Right hindlimb (tissue), 1 donor: ENCODE measurements around the gene EPHA10.
A peak's percentile ranks its signal among the peaks of the same experiment; 100 is the strongest.
"Not testable (repeated sequence)": the region's sequence is repeated elsewhere in the genome, so short reads cannot be mapped to it uniquely, and the experiment has no call there.

Experiments
- DNase-seq: peaks from one replicate; pipeline ENCODE4 v3.0.0-alpha.2; 2018

EPHA10 gene

DNA sequence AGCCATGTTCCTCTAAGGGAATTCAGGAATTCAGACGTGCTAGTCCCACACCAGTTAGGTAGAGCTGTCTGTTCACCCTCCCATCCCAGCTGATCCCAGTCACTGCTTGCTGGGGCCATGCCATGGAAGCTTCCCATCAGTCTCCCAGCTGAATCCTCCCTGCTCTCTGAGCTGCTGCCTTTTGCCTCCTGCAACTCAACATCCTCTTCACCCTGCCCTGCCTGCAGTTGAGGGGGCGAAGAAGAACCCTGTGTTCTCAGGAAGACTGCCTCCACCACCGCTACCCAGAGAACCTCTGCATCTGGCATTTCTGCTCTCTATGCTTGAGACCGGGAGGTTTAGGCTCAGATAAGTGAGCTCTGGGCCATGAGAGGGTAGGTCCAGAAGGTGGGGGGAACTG lies 56.4 kb downstream of the EPHA10 start:
- no peak for DNase-seq

DNA sequence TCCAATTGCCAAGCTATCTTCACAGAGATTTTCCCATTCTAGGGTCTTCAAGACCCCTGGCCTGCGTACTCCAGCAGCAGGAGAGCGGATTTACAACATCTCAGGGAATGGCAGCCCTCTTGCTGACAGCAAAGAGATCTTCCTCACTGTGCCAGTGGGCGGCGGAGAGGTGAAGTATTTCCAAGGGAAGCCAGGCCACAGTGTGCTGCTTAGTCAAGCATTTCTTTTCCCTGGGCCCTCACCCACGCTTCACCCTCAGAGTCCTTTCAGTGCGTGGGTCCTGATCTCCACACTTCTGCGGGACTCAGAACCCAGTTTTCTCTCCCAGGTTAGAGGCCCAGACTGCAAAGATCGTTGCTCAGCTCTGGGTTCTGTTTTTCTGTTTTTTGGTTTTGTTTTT lies 59.5 kb downstream of the EPHA10 start:
- DNase-seq, result no peak

DNA sequence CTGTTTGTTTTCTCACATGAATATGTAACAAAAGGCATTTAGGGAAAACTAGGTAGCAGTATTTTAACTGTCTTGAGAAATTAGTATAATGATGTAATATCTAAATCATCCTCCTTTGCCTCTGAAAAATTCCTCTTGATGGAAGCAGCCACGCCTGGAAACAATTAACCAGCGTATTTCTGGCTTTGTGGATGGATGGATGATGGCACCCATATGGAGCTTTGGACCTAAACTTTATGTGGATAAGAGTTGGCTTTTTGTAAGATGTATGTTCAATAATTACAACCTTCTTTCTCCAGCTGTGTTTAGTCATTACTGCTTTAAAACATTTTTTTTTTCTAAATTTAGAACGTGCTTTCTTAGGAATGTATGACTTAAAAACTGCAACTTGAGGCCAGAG lies 60.0 kb downstream of the EPHA10 start:
- DNase-seq, result no peak

DNA sequence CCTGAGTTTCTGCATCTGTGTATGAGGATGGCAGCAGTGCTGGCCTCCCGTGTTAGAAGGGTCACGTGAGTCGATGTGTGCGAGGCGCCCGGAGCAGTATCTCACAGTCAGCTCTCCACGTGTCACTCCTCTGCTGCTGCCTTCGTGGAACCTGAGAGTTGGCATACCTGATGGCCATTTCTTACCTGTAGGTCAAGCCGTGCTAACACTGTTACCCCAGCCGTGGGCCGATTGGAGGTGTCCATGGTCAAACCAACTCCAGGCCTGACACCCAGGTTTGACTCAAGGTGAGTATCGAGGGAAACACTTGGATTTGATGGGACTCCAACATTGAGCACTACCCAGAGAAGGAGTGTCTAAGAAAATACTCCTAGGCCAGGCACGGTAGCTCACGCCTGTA lies 61.9 kb downstream of the EPHA10 start:
- DNase-seq, result no peak

DNA sequence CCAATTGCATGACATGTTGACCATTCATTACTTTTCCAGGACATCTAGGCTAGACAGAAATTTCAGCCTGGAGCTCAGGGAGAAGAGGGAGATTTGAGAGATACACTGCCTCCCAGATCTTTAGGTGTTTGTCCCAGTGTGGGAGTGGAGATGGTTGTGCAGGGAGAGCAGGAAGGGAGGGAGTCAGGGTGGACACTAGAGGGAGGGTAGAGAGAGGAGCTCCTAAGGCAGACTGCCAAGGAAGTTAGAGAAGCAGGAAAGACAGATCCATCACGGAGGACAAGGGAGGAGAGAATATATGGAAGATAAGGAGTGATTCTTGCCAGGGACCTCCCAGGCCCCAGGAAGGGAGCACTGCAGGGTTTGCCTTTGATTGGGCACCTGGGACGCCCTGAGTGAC lies 63.9 kb downstream of the EPHA10 start:
- DNase-seq, result no peak

DNA sequence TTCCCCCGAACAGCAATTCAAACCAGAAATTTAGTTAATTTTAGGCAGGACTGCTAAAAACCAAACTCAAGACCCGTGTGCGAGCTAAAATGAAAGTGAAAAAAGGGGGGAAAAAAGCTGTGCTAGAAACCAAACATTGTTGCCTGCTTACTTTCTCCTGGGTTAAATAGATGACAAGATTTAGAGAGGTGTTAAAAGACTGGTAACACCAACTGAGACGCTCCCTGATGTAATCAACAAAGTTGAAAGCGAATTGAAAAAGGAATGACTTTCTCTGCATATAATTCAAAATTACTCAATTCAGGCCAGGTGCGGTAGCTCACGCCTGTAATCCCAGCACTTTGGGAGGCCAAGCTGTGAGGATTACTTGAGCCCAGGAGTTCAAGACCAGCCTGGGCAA lies 65.8 kb downstream of the EPHA10 start:
- no peak for DNase-seq

DNA sequence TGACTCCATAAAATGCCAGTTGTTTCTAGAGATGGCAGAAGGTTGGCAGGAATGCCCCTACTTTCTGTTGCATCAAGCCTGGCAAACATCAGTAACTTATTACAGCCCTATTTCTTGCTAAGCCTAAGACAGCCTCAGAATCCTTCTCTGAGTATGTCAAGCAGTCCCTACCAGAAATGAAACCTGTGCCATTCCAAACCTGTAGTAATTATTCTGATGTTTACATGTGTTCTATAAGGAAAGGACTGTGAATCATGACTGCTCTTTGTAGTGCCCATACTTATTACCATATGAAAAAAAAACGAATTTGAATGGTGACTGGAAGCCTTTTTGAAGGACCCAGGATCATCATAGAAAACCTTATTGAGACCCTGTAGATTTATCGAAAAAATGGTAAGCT lies 67.2 kb downstream of the EPHA10 start:
- DNase-seq, result no peak

DNA sequence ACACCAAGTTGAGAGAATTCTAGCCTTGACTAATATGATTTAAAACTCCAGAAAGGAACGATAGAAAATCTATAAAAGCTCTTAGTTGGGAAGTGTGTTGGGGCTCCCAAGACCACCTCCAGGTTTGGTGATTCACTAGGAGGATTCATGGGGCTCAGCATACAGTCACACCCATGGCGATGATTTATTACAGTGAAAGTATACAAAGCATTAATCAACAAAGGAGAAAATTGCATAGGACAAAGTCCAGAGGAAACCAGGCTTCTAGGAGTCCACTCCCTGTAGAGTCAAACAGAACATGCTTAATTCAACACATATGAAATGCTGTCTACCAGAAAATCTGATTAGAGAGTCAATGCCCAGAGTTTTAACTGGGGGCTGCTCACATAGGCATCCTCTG lies 67.8 kb downstream of the EPHA10 start:
- no peak for DNase-seq

DNA sequence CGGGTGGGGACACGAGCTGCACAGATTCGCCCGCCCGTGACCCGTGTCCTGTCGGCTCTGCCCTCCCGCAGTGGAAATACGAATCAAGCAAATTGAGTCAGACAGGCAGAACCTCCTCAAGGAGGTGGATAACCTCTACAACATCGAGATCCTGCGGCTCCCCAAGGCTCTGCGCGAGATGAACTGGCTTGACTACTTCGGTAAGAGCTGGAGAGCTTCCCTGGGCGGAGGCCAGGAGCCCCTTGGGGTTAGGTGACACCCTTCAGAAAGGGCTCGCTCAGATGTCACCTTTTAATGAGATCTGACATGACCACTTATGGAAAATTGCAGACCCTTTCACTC lies 72.1 kb downstream of the EPHA10 start:
- no peak for DNase-seq

DNA sequence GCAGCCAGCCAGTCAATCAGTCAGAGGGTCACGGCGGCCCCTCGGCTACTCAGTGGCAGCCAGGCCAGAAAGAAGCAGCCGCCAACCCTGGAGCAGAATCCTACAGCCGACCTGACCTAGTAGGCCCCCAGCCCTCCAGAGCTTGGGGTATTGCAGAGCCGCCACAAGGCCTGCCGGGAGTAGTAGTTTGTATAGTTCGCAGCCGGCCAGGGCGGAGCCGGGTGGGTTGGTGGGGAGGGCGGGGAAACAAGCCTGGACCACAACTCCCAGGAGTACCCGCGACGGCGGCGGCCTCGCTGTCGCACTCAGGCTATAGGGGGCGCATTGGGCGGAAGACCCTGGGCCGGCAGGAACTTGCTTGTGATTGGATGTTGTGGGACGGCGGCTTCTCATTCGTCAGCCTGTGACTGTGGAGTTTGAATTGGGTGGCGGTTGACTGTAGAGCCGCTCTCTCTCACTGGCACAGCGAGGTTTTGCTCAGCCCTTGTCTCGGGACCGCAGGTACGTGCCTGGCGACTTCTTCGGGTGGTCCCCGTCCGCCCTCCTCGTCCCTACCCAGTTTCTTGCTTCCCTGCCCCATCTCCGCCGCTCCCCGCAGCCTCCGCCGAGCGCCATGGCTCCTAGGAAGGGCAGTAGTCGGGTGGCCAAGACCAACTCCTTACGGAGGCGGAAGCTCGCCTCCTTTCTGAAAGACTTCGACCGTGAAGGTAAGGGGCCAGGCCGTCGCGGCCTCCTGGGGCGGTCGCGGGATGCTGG lies 72.7 kb downstream of the EPHA10 start, which contains the start of gene CDCA8:
Gene CDCA8 (plus strand): TSS at position 439 of the 756 bp plus-strand sequence. CDS start 175 bp downstream, at position 614.
- DNase-seq, result peak; percentile 99

DNA sequence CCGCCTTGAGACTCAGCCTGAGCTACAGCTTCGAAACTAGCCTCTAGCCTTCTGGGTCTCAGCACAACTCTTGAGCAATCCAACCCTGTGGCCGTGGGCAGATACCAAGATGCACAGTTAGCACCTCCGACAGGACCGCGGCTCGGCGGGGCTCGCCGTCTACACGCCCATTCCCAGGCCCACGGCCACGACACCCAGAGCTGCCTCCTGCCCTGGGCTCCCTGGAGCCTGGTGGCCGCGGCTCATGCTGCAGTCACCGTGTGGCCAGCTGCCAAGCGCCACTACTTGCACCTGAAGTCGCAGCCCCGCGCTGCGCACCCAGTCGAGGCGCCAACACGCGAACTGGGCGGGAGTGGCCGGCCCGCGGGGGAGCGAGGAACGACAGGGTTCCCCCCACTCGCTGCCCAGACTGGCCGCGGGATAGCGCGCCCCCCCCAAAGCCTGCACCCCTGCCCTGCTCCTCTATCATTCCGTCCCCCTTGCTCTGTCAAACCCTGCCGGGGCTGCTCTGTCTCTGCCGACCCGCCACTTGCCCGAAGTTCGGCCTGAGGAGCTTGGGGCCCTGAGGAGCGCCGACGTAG lies 73.3 kb downstream of the EPHA10 start:
- peak; percentile 48 for DNase-seq

DNA sequence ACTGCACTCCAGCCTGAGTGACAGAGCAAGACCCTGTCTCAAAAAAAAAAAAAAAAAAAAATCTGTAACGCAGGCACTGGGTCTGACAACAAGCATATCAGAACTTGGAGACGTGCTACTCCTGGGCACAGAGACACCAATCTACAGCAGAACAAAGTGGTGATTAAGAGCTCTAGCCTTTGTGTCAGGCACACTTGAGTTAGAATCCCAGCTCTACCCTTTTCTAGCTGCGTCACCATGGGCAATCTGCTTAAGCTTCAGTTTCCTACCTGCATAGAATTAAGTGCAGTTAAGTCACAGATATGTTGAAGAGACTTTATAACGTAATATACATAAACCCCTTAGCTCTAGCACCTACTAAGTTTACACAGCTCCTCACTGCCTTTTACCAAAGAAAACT lies 76.0 kb downstream of the EPHA10 start:
- DNase-seq, result no peak

DNA sequence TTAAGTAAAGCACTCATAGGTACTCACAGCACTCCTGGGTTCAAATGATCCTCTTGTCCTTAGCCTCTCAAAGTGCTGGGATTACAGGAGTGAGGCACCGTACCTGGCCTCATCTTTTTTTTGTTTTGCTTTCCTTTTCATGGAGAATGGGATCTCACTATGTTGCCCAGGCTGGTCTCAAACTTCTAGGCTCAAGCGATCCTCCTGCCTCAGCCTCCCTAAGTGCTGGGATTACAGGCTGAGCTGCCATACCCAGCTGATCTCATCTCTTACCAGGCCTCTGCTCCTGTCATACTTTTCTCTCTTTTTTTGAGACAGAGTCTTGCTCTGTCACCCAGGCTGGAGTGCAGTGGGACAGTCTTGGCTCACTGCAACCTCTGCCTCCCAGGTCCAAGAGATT lies 77.2 kb downstream of the EPHA10 start:
- DNase-seq, result not testable (repeated sequence)

DNA sequence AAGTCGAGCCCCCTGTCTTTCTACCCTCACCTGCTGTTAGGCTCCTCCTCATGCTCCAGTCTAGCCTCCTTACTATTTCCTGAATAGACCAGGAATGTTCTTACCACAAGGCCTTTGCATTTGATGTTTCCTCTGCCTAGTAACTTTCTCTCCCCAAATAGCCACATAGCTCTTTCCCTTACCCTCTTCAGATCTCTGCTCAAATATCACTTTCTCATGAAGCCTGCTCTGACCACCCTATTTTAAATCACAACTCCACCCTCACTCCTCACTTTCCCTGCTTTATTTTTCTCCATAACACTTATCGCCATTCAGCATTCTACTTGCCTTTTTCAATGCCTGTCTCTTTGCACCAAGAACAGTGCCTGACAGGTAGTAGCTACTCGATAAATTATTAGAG lies 79.2 kb downstream of the EPHA10 start:
- no peak for DNase-seq

DNA sequence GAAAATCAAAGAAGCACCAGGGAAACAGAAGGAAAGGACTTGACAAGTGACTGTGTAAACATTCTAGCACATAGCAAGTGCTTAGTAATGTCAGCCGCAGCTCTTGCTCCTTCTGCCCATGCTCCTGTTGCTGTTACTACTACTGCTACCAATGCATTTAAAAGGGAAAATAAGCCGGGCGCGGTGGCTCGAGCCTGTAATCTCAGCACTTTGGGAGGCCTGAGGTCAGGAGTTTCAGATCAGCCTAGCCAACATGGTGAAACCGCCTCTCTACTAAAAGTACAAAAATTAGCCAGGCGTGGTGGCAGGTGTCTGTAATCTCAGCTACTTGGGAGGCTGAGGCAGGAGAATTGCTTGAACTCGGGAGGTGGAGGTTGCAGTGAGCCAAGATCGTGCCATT lies 80.7 kb downstream of the EPHA10 start:
- not testable (repeated sequence) for DNase-seq

DNA sequence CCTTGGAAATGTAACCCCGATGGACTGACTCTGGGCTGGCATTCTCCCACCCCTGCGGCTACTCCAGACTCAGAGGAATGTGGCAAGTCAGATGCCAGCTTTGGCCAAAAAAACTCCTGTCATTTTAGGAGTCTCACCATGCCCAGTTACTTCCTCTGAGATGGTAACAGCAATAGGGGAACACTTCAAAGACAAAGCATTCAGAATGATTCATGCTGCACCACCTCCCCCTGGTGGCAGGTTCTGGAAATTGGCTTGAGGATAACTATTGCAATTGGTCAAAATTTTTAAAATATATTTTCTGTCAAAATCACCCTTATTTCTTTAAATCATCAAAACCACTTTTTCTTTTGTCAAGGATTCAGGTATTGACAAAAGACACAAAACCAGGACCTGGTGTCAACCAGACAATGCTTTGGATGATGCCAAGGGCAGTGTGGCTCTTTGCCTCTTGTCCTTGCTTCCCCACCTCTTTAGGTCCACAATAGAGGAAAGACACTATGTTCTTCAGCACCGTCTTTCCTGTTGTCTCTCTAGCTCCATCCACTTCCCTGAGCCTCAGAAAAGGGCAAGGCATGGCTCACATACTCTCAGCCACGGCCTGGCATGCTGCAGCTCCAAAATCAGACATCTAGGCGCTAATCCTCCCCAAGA lies 82.5 kb downstream of the EPHA10 start:
- DNase-seq, result peak; percentile 70

DNA sequence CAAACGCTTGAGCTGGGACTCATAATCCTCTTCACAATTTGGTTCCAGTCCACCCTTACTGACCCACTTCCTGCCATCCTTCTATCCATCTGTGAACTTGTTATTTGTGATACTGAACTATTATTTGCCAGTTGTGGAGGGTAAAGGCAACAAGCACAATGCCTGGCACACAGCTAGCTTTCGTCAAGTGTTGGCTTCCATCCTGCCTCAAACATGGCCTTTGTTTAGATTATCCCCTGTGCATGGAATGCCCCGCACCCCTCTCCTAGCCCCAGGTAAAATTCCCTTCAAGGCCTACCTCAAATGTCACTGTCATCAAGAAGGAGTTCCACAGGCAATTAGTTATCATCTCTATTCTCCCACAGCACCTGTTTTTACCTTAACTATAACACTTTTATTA lies 84.0 kb downstream of the EPHA10 start:
- DNase-seq, result no peak

DNA sequence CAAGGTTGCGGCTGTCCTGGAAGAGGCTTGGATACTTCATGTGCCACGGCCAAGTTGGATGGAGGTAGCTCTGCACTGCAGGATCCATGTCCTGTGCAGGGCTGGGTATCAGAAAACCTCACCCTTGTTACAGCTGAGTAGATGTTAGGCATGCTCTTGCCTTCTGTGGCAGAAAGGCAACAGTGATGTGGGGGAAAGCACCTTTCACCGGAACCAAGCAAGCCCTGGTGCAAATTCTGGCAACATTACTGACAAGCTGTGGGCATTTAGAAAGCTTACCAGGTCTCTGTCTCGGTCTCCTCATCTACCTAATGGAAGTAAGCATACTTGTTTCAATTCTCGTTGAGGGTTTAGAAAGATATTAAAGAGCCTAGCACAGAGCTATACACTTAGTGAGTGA lies 87.1 kb downstream of the EPHA10 start:
- DNase-seq, result no peak

DNA sequence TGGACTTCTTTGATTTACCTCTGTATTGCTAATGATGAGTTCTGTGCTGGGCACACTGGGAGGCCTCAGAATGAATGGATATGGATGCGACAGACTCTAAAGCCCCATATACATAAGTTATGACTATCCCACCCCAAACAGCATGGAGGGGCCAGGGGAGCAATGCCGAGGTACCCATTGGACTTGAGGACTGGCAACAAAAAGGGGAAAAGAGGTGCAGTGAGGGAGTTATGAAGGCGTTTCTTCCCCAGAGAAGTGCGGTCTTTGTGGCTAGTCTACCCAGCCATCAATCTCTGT lies 87.8 kb downstream of the EPHA10 start:
- no peak for DNase-seq

DNA sequence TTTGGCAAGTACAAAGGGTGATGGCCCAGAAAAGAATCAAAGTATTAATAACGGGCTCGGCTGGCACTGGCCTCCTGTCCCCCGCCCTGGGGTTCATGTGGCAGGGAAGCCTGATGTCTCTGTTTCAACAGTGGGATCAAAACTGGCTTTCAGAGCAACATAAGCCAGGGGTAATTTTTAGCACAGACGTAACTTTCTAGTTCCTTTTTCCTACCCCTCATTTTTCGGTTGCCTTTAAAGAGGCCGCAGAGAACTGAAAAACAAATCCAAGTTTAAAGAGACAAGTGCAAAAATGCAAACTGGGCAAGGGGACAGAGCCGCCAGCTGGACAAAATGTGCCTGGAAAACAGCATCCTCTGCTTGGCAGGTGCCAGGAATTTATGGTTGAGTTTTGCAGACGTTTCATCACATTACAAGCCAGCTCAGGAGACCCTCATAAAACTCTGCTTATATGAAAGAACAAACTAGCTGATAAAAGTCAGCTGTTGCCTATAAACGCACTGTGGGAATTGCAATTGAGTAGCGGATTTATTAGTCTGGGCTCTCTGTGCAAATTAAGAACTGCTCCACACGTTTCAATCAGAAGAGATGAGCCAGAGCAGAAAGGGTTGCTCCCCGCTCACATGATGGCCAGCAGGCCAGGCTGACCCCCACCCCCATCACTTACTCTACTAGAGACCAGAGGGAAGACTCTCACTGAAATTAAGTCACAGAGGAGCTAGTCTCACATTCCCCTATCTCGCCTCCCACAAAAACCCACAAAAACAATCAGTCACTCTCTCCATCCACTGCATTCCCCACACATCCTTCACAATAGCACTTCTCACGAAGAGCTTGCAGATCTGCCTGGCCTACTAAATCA lies 88.4 kb downstream of the EPHA10 start:
- peak; percentile 78 for DNase-seq

DNA sequence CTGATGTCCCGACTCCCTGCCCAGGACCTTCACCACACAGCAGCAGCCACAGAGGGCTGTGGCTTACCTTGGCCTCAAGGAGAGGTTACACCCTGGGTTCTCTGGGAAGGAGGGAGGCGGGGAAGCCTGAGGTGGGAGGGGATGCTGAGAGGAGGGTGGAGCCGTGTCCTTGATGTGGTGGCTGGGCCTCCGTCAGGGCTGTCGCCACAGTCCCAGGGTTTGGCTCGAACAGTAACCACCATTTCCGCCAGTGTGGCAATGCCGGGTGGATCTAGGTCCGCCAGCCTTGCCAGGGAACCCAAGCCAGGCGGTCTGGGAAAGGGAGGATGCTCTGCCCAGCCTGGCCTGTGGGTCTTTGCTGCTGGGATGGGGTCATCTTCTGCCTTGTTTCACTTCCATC lies 91.0 kb downstream of the EPHA10 start:
- peak; percentile 41 for DNase-seq

DNA sequence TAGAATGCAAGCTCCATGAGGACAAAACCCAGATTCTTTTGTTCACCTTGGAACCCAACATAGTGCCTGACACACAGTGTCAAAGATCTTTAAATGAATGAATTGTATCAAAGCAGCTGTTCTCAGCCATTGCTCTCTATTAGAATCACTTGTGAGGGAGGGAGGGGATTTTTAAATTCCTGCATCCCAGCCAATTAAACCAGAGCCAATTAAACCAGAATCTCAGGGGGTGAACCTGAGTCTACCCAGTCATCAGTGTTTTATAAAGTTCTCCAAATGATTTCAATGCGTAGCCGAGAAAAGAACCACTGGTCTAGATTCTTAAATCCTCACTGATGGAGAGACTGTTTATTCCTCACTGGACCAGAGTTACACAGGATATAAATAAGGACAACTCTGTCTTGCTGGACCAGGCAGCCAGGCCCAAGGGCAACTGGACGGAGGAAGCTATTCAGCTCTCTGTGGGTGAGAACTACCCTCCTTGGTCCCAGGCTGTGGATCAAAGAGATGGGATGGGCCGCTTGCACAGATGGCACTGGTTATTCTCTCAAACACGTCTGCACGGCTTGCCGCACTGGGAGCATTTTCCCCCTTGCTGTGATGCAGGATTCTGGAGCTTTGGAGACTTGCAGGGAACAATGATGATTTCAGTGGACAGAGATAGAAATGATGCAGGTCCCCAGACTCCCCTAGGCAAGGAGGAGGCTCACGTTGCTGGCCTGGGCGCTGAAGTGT lies 92.6 kb downstream of the EPHA10 start:
- DNase-seq, result no peak

DNA sequence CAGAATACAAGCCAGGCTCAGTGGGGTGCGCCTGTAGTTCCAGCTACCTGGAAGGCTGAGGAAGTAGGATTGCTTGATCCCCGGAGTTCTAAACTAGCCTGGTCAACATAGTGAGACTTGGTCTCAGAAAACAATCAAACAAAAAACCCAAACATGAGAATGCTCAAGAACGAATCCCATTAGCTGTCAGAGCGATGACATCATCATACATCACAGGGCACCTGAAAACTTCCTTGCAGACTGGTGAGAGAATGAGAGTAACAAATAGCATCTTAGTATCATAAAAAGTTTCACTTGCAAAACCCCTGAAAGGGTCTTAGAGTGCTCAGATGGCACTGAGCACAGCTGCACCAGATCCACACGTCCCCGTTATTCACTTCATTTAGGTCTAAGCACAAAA lies 93.7 kb downstream of the EPHA10 start:
- DNase-seq, result no peak
